MCF 10A (cell line): ENCODE results near the gene PNLDC1. TPM values are rescaled to one million over a fixed set of nuclear protein-coding genes. Genes with fewer than 3 reads are reported as not detected.
"Not testable (repeated sequence)": the region's sequence is repeated elsewhere in the genome, so short reads cannot be mapped to it uniquely, and the experiment has no call there.

Experiments
- BruUV-seq: library from RNA; stranded (reverse); fragments of 400-500 nt; replicated peaks from 2 replicates; lab custom pipeline; 2021; lab: Mats Ljungman, UMichigan
- CTCF ChIA-PET: fragments of 300-600 bp; sonication (Branson Sonifier 250); formaldehyde crosslinking; extraction: SDS; loops from one replicate; lab custom pipeline; 2021; ENCODE audit warnings: antibody characterized with exemption, inconsistent platforms; lab: Yijun Ruan, JAX
- POLR2A ChIA-PET: fragments of 300-600, 350-650 bp; sonication (Branson Sonifier 250); formaldehyde crosslinking; extraction: SDS; loops from one replicate; lab custom pipeline; 2020; ENCODE audit warnings: antibody characterized with exemption, inconsistent platforms; lab: Yijun Ruan, JAX
- DNase-seq: peaks from one replicate; pipeline ENCODE4 v3.0.0-alpha.2; 2018; ENCODE audit not compliant: unreplicated experiment
- H3K27ac Mint-ChIP-seq: one replicate; pipeline ENCODE4 v1.8.0; 2022; ENCODE audit warnings: mild to moderate bottlenecking, low read depth, mixed read lengths; ENCODE audit not compliant: unreplicated experiment
- H3K27me3 Mint-ChIP-seq: one replicate; pipeline ENCODE4 v1.8.0; 2022; ENCODE audit warnings: mixed read lengths; ENCODE audit not compliant: insufficient read depth, unreplicated experiment
- H3K36me3 Mint-ChIP-seq: one replicate; pipeline ENCODE4 v1.8.0; 2022; ENCODE audit warnings: mild to moderate bottlenecking, moderate library complexity, mixed read lengths; ENCODE audit not compliant: insufficient read depth, unreplicated experiment
- H3K4me1 Mint-ChIP-seq: one replicate; pipeline ENCODE4 v1.8.0; 2022; ENCODE audit warnings: mixed read lengths; ENCODE audit not compliant: insufficient read depth, unreplicated experiment
- H3K4me3 Mint-ChIP-seq: one replicate; pipeline ENCODE4 v1.8.0; 2022; ENCODE audit warnings: mild to moderate bottlenecking, moderate library complexity, mixed read lengths; ENCODE audit not compliant: unreplicated experiment
- H3K9me3 Mint-ChIP-seq: one replicate; pipeline ENCODE4 v1.8.0; 2022; ENCODE audit warnings: mixed read lengths; ENCODE audit not compliant: unreplicated experiment
- intact Hi-C: fragments of 100-400 bp; cut with micrococcal nuclease; formaldehyde crosslinking; loops from 2 replicates; pipeline ENCODE4 v1.14.1; 2022
- total RNA-seq: library from RNA; stranded (reverse); gene quantifications from 2 replicates; pipeline ENCODE4 v1.2.3, GENCODE V29; 2022
- TF ChIP-seq, protein P1 (sequence below): fragments of 200-600 bp; IDR thresholded peaks from one replicate; pipeline ENCODE4 v1.8.0; 2022; ENCODE audit warnings: antibody characterized with exemption, mild to moderate bottlenecking; ENCODE audit not compliant: unreplicated experiment

Gene PNLDC1
- total RNA-seq, 1 experiment from 2014 or later: not detected

DNA sequence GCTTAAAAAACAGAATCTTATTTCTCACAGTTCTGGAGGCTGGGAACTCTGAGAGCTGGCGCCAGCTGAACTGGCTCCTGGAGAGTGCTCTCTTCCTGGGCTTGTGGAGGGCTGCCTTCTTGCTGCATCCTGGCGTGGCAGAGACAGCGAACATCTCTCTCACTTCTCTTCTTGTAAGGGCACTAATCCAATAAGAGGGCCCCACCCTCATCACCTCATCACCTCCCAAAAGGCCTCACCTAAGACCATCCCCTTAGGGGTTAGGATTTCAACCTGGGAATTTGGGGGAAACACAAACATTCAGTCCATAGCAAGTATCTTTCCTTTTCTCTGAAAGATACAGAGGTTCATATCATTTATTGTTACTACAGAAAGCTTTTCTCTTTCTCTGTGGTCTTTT lies 23.9 kb downstream of the PNLDC1 start:
- BruUV-seq: no TSS peak
- TF ChIP-seq, protein P1, sequence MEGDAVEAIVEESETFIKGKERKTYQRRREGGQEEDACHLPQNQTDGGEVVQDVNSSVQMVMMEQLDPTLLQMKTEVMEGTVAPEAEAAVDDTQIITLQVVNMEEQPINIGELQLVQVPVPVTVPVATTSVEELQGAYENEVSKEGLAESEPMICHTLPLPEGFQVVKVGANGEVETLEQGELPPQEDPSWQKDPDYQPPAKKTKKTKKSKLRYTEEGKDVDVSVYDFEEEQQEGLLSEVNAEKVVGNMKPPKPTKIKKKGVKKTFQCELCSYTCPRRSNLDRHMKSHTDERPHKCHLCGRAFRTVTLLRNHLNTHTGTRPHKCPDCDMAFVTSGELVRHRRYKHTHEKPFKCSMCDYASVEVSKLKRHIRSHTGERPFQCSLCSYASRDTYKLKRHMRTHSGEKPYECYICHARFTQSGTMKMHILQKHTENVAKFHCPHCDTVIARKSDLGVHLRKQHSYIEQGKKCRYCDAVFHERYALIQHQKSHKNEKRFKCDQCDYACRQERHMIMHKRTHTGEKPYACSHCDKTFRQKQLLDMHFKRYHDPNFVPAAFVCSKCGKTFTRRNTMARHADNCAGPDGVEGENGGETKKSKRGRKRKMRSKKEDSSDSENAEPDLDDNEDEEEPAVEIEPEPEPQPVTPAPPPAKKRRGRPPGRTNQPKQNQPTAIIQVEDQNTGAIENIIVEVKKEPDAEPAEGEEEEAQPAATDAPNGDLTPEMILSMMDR: no peak
- Mint-ChIP-seq H3K27me3 (peaks cover 15% of the 10 kb centered on the region), H3K4me3 (no peak overlapping the region), H3K9me3 (no peaks in the 10 kb centered on the region), H3K4me1 (no peaks in the 10 kb centered on the region), H3K36me3 (no peaks in the 10 kb centered on the region), H3K27ac (no peak overlapping the region)
- POLR2A ChIA-PET: no interaction called here
- intact Hi-C loops: no loop called here
- DNase-seq: no peak
- CTCF ChIA-PET: interaction anchor here (0.6 kb wide), 1 partner anchor 92 kb away, joined by 3 read pairs; no protein-coding TSS in a partner anchor

DNA sequence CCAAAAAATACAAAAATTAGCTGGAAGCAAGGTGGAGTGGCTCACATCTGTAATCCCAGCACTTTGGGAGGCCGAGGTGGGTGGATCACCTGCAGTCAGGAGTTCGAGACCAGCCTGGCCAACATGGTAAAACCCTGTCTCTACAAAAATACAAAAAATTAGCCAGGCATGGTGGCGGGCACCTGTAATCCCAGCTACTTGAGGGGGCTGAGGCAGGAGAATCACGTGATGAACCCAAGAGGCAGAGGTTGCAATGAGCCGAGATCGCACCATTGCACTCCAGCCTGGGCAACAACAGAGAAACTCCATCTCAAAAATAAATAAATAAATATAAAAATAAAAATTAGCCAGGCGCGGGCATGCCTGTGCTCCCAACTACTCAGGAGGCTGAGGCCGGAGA lies 24.6 kb downstream of the PNLDC1 start:
- CTCF ChIA-PET: interaction anchor here (0.6 kb wide), 1 partner anchor 93 kb away, joined by 3 read pairs; no protein-coding TSS in a partner anchor
- H3K4me3 Mint-ChIP-seq, BruUV-seq, DNase-seq, H3K27me3 Mint-ChIP-seq, H3K9me3 Mint-ChIP-seq, H3K27ac Mint-ChIP-seq, POLR2A ChIA-PET, H3K36me3 Mint-ChIP-seq, intact Hi-C loops, H3K4me1 Mint-ChIP-seq: not testable (repeated sequence)

DNA sequence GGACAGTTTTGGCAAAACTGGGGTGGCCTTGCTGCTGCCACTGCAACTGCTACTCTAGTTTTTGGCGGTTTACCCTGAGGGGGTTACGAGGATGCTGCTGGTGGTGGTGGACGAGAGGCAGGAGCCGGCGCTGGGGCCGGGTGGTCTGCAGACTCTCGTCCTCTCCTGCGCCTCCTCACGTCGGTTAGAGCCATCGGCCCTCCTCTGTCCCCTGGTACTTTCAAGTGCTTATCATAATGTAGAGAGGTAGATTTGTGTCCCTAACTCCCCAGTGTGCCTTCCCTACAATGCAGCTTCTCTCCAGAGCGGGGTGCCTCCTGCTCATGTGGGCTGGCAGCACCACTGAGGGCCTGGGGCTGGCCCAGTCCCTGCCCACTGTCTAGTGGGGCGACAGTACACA lies 25.9 kb downstream of the PNLDC1 start:
- TF ChIP-seq, protein P1: no peak
- no peak for DNase-seq
- peaks cover 11% of the 10 kb centered on the region for H3K27me3 Mint-ChIP-seq
- no peak overlapping the region for H3K4me3 Mint-ChIP-seq
- H3K27ac Mint-ChIP-seq: no peak overlapping the region
- H3K4me1 Mint-ChIP-seq: no peaks in the 10 kb centered on the region
- H3K36me3 Mint-ChIP-seq: no peaks in the 10 kb centered on the region
- ChIA-PET CTCF (no interaction called here), POLR2A (interaction anchor here (0.7 kb wide), 1 partner anchor 755 kb away, joined by 3 read pairs; no protein-coding TSS in a partner anchor)
- intact Hi-C loops: no loop called here
- no peaks in the 10 kb centered on the region for H3K9me3 Mint-ChIP-seq
- BruUV-seq: no TSS peak

DNA sequence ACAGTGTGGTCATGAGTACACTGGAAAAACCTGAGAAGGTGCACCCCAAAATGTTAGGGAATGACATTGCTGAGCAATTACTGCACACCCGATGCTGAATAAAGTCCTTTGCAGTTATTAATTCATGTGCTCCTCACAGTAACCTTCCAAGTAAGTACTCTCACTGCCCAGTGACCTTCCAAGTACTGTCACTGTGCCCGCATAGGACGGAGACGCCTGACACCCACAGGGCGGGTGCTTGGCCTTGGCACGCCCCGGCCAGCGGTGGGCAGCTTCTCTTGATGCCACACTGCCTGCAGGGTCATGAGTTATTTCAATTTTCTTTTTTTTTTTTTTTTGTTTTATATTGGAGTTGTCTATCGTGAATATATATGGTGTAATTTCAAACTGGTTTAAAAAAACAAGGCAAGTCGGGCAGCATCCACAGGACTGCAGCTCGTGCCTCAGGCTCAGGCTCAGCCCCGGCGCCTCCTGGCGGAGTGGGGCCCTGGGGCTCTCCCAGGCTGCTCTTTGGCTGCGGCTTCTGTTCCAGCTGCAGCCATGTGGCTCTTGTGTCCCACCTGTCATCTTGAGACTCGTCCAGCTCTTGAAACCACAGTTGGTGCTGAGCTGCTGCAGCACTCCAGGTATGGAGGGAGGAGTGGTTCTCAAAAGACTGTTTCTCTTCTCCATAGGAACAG lies 27.0 kb downstream of the PNLDC1 start:
- Mint-ChIP-seq H3K4me1 (no peaks in the 10 kb centered on the region), H3K27ac (no peak overlapping the region), H3K27me3 (peaks cover 18% of the 10 kb centered on the region), H3K4me3 (no peak overlapping the region), H3K9me3 (no peaks in the 10 kb centered on the region), H3K36me3 (no peaks in the 10 kb centered on the region)
- ChIA-PET POLR2A (no interaction called here), CTCF (interaction anchor here (0.6 to 0.7 kb wide), 2 partner anchors 25 to 96 kb away, joined by 3 to 5 read pairs; no protein-coding TSS in a partner anchor)
- BruUV-seq: no TSS peak
- intact Hi-C loops: no loop called here
- TF ChIP-seq, protein P1: no peak
- DNase-seq: no peak
